Fibroblast of lung (primary cell): ENCODE data around the gene CD1C. TPM values are rescaled to one million over a fixed set of nuclear protein-coding genes. Genes with fewer than 3 reads are reported as not detected.

Source experiments
- DNase-seq, 2 donors: peaks; one replicate each; pipeline versions ENCODE4 v3.0.0 to v3.0.0-alpha.2; 2010; ENCODE audit warnings: low read depth in 2 of 2
- H2AFZ ChIP-seq: 2 replicates; pipeline ENCODE4 v1.5.1; 2012; ENCODE audit warnings: low read length, control low read depth, inconsistent platforms
- H3K27ac ChIP-seq: 2 replicates; pipeline ENCODE4 v1.5.1; 2011; ENCODE audit warnings: low read length, control low read depth; ENCODE audit not compliant: insufficient read depth
- H3K27me3 ChIP-seq: 2 replicates; pipeline ENCODE4 v1.5.1; 2011; ENCODE audit warnings: mild to moderate bottlenecking, low read length; ENCODE audit not compliant: control insufficient read depth, insufficient read depth
- H3K36me3 ChIP-seq: 2 replicates; pipeline ENCODE4 v1.5.1; 2011; ENCODE audit warnings: low read length; ENCODE audit not compliant: control insufficient read depth, insufficient read depth
- H3K4me1 ChIP-seq: 2 replicates; pipeline ENCODE4 v1.5.1; 2011; ENCODE audit warnings: low read length; ENCODE audit not compliant: control insufficient read depth, insufficient read depth; ENCODE audit errors: extremely low read depth
- H3K4me2 ChIP-seq: 2 replicates; pipeline ENCODE4 v1.5.1; 2011; ENCODE audit warnings: low read length, control low read depth; ENCODE audit not compliant: insufficient read depth; ENCODE audit errors: extremely low read depth
- H3K4me3 ChIP-seq, 4 experiments: fragments of 200-600 bp in 1 of 4; sonication (generic) in 1 of 4; replicated peaks in 1 of 4; 2 replicates each; pipeline ENCODE4 v1.5.1; 2011 to 2016; ENCODE audit warnings: low read length in 4 of 4, low read depth in 3 of 4, mild to moderate bottlenecking in 3 of 4, control low read depth in 2 of 4, inconsistent platforms in 1 of 4, mixed read lengths in 1 of 4; ENCODE audit not compliant: insufficient read depth in 1 of 4; ENCODE audit errors: control extremely low read depth in 1 of 4
- H3K79me2 ChIP-seq: 2 replicates; pipeline ENCODE4 v1.5.1; 2012; ENCODE audit warnings: mild to moderate bottlenecking, low read length, inconsistent platforms; ENCODE audit not compliant: control insufficient read depth, insufficient read depth
- H3K9ac ChIP-seq: 2 replicates; pipeline ENCODE4 v1.5.1; 2011; ENCODE audit warnings: mild to moderate bottlenecking, low read length, control low read depth; ENCODE audit not compliant: insufficient read depth
- H3K9me3 ChIP-seq: 2 replicates; pipeline ENCODE4 v1.5.1; 2012; ENCODE audit warnings: low read depth, low read length; ENCODE audit not compliant: control insufficient read depth, insufficient read depth
- H4K20me1 ChIP-seq: 2 replicates; pipeline ENCODE4 v1.5.1; 2011; ENCODE audit warnings: low read length; ENCODE audit not compliant: control insufficient read depth, insufficient read depth; ENCODE audit errors: extremely low read depth
- CTCF ChIP-seq, 2 donors: IDR thresholded peaks in 1 of 2; conservative IDR thresholded peaks in 1 of 2; 1 replicate in 1 of 2; 2 replicates in 1 of 2; pipeline ENCODE4 v1.5.1; 2011 to 2012; ENCODE audit warnings: low read length in 2 of 2, control low read depth in 1 of 2, inconsistent platforms in 1 of 2, low read depth in 1 of 2, mild to moderate bottlenecking in 1 of 2
- EZH2 ChIP-seq: IDR thresholded peaks from 2 replicates; pipeline ENCODE4 v1.5.1; 2012; ENCODE audit warnings: low read length, control low read depth, mild to moderate bottlenecking; ENCODE audit errors: missing control alignments
- polyA plus RNA-seq, 2 donors: library from polyadenylated mRNA; depleted of rRNA in 1 of 2; stranded (reverse) in 1 of 2; unstranded in 1 of 2; fragments of >200 nt; gene quantifications; 2 replicates each; pipeline ENCODE4 v1.2.1, GENCODE V29; 2011 to 2012; ENCODE audit warnings: missing spikeins in 1 of 2
- total RNA-seq: library from RNA; depleted of rRNA; stranded (reverse); fragments of >200 nt; gene quantifications from 2 replicates; pipeline ENCODE4 v1.2.1, GENCODE V29; 2014

The CD1C gene
- total and polyA plus RNA-seq, 2 donors (not counting 1 experiment from before 2014, with no cell fraction given): not detected

- H3K4me1 ChIP-seq: no peaks in the 10 kb centered on the region
- no peaks in the 10 kb centered on the region for H3K27me3 ChIP-seq
- H3K9me3 ChIP-seq: no peaks in the 10 kb centered on the region
- no peak overlapping the region for H3K9ac ChIP-seq
- H3K27ac ChIP-seq: no peak overlapping the region
- H3K36me3 ChIP-seq: no peaks in the 10 kb centered on the region
- no peak for TF ChIP-seq EZH2
- no peak for TF ChIP-seq CTCF (conservative IDR thresholded peaks at IDR 0.05 in 1 of 2, IDR thresholded peaks at IDR 0.05 in 1 of 2; ENCODE audit: low read depth in 1 of 2, low read length in 2 of 2)
- no peak for DNase-seq
- H3K79me2 ChIP-seq: no peaks in the 10 kb centered on the region
- H4K20me1 ChIP-seq: no peaks in the 10 kb centered on the region
- H3K4me2 ChIP-seq: no peak overlapping the region
- H2AFZ ChIP-seq: no peak overlapping the region
- no peak overlapping the region for H3K4me3 ChIP-seq
Observed at GRCh38 chr1:158248771-158249170, 41.0 kb upstream of the CD1C start.

- H3K4me3 ChIP-seq: no peak overlapping the region
- no peaks in the 10 kb centered on the region for H3K79me2 ChIP-seq
- no peaks in the 10 kb centered on the region for H4K20me1 ChIP-seq
- no peak overlapping the region for H3K9ac ChIP-seq
- no peaks in the 10 kb centered on the region for H3K4me1 ChIP-seq
- no peak overlapping the region for H3K4me2 ChIP-seq
- H3K27me3 ChIP-seq: no peaks in the 10 kb centered on the region
- no peaks in the 10 kb centered on the region for H3K9me3 ChIP-seq
- H3K27ac ChIP-seq: no peak overlapping the region
- no peak for DNase-seq
- TF ChIP-seq CTCF (conservative IDR thresholded peaks at IDR 0.05 in 1 of 2, IDR thresholded peaks at IDR 0.05 in 1 of 2; ENCODE audit: low read depth in 1 of 2, low read length in 2 of 2): no peak
- no peak for TF ChIP-seq EZH2
- no peak overlapping the region for H2AFZ ChIP-seq
- H3K36me3 ChIP-seq: no peaks in the 10 kb centered on the region
Observed at GRCh38 chr1:158249646-158250045, 40.1 kb upstream of the CD1C start.

GRCh38 chr1:158251163-158251562, 38.6 kb upstream of the CD1C start:
- no peaks in the 10 kb centered on the region for H3K4me1 ChIP-seq
- H3K27ac ChIP-seq: no peak overlapping the region
- TF ChIP-seq CTCF (conservative IDR thresholded peaks at IDR 0.05 in 1 of 2, IDR thresholded peaks at IDR 0.05 in 1 of 2; ENCODE audit: low read depth in 1 of 2, low read length in 2 of 2) (no peak), EZH2 (no peak)
- H3K4me3 ChIP-seq: no peak overlapping the region
- no peak overlapping the region for H3K9ac ChIP-seq
- H3K36me3 ChIP-seq: no peaks in the 10 kb centered on the region
- no peaks in the 10 kb centered on the region for H3K79me2 ChIP-seq
- no peaks in the 10 kb centered on the region for H4K20me1 ChIP-seq
- no peak overlapping the region for H2AFZ ChIP-seq
- H3K9me3 ChIP-seq: no peaks in the 10 kb centered on the region
- no peak for DNase-seq
- no peak overlapping the region for H3K4me2 ChIP-seq
- H3K27me3 ChIP-seq: no peaks in the 10 kb centered on the region
